Keratinocyte (primary cell): ENCODE data around the gene PRDX1.

ENCODE experiments used
- EZH2 ChIP-seq: IDR thresholded peaks from one replicate; pipeline ENCODE4 v1.6.1; 2012; ENCODE audit warnings: inconsistent platforms, mild to moderate bottlenecking, low read length, moderate library complexity
- TF ChIP-seq, protein P1 (sequence below), 3 experiments: IDR thresholded peaks in 1 of 3; conservative IDR thresholded peaks in 1 of 3; optimal IDR thresholded peaks in 1 of 3; 2 replicates in 2 of 3; 3 replicates in 1 of 3; pipeline versions ENCODE3 to v1.5.1; 2011; ENCODE audit warnings: low read length in 3 of 3, mild to moderate bottlenecking in 3 of 3, moderate library complexity in 2 of 3, control low read depth in 1 of 3, inconsistent platforms in 1 of 3; ENCODE audit not compliant: insufficient read depth in 2 of 3; ENCODE audit errors: extremely low read depth in 1 of 3

GRCh38 chr1:45516465-45516864 is 5.2 kb downstream of the PRDX1 start:
- TF ChIP-seq, protein P1, sequence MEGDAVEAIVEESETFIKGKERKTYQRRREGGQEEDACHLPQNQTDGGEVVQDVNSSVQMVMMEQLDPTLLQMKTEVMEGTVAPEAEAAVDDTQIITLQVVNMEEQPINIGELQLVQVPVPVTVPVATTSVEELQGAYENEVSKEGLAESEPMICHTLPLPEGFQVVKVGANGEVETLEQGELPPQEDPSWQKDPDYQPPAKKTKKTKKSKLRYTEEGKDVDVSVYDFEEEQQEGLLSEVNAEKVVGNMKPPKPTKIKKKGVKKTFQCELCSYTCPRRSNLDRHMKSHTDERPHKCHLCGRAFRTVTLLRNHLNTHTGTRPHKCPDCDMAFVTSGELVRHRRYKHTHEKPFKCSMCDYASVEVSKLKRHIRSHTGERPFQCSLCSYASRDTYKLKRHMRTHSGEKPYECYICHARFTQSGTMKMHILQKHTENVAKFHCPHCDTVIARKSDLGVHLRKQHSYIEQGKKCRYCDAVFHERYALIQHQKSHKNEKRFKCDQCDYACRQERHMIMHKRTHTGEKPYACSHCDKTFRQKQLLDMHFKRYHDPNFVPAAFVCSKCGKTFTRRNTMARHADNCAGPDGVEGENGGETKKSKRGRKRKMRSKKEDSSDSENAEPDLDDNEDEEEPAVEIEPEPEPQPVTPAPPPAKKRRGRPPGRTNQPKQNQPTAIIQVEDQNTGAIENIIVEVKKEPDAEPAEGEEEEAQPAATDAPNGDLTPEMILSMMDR (optimal IDR thresholded peaks at IDR 0.05 in 1 of 3, IDR thresholded peaks at IDR 0.05 in 1 of 3, conservative IDR thresholded peaks at IDR 0.05 in 1 of 3; ENCODE audit: extremely low read depth in 1 of 3, insufficient read depth in 2 of 3, low read length in 3 of 3), result no peak
- TF ChIP-seq EZH2, result no peak
